Stimulated activated CD4-positive, alpha-beta T cell treated with anti-CD3 and anti-CD28 coated beads, Interleukin-1b, Interleukin-23, amount 100 ng/mL, for 1 hour (primary cell): ENCODE measurements around the gene CBR1.
A peak's percentile ranks its signal among the peaks of the same experiment; 100 is the strongest.
"Not testable (repeated sequence)": the region's sequence is repeated elsewhere in the genome, so short reads cannot be mapped to it uniquely, and the experiment has no call there.

Experiments used
- DNase-seq, 2 donors: peaks; one replicate each; pipeline ENCODE4 v3.0.0-alpha.2; 2020; ENCODE audit warnings: low read depth in 2 of 2

CBR1 gene

DNA sequence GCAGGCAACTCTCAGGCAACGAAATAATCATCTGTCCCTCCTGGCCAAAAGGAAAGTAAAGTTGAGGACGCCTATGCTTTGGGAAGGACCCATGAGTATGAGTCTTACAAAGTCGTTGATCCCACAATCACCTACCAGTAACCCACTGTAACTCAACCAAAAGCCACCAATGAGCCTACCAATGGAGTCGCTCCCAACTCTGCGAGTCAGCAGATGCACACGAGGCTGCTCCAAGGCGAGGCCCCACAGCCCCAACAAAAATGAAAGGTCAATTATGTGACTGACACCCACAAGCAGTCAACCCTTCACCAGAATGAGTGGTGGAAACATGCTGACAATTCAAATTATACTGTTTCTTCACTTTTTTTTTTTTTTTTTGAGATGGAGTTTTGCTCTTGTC, 21.5 kb upstream of the CBR1 start:
- DNase-seq, result no peak

DNA sequence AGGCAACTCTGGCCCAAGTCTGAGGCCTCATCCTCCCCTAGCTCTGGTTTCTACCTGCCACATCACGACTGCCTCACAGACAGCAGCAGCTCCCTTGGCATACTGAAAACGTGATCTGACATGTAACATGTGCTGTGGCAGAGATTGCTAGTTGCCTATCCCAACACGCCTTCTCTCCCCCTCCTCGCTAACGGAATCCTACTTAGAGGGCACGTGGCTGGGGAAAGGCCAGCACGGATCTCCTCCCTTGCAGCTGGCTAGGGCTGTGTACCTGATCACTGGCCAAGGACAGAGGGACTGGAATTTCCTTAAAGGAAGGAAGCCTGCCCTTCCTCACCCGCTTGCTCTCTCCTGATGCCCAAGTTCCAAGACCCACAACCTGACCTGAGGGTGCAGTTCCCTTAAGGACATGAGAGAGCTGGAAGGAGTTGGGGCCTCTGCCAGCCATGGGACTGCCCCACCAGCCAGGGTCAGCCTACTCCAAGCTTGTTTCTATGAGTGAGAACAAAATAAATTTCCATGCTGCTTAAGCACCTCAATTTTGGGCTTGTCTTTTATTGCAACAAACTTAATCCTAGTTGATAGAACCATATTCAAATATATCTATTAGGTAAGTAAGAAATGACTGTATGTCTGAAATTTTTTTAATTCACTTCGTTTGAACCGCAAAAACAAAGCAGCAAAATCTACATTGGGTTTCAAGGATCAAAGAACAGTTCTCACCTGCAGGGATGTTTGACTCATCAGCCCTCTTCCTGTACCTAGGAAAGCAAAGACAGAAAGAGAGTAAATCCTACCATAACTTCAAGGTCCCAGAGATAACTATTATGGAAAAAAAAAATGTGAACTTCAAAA, 16.7 kb upstream of the CBR1 start:
- no peak for DNase-seq

DNA sequence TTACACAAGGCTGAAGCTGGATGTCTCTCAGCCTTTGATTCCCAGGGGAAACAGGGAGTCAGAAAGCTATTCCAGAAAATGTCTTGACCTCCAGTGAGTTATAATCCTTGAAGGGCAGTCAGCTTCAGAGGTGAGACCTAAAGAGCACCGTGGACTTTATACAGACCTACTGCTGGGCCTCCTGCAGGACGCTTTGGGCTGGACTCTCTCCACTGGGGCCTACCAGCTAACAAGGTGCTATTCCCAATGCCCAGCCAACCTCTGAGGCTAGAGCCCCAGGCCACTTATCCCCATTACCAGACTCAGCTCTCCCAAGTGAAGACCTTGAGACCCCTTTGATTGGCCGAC, 16.1 kb upstream of the CBR1 start:
- DNase-seq, result no peak

DNA sequence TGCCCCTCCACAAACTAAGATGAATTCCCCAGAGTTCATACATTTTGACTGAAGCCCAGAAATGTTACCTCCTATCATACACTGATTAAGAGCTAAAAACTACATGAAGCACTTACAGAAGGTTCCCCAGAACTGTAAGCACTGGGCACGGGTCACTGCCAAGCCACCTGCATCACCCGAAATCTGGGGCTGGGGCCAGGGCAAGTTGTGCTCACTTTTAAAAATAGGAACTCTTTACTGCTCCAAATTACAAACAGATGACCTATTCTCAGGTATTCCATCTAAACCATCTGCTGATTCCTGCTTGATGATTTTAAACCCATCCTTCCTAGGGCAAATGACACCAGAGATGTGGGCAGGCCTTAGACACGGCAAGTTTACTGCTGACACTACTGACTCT, 14.3 kb upstream of the CBR1 start:
- DNase-seq, result no peak

DNA sequence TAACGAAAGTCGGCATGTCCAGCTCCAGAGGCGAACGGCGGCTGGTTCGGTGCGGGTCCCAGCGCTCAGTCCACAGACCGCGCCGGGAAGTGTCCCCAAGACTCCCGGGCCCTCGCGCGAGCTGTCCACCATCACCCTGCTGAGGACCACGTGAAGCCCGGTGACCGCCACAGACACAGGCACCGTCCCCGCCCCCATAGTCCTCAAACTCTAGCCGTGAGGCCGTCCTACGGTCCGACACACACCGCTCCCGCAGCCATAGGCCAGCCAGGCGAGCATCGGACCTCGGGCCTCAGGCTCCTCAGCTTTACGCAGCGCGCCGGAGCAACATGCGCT, 10.0 kb upstream of the CBR1 start:
- DNase-seq, result no peak

DNA sequence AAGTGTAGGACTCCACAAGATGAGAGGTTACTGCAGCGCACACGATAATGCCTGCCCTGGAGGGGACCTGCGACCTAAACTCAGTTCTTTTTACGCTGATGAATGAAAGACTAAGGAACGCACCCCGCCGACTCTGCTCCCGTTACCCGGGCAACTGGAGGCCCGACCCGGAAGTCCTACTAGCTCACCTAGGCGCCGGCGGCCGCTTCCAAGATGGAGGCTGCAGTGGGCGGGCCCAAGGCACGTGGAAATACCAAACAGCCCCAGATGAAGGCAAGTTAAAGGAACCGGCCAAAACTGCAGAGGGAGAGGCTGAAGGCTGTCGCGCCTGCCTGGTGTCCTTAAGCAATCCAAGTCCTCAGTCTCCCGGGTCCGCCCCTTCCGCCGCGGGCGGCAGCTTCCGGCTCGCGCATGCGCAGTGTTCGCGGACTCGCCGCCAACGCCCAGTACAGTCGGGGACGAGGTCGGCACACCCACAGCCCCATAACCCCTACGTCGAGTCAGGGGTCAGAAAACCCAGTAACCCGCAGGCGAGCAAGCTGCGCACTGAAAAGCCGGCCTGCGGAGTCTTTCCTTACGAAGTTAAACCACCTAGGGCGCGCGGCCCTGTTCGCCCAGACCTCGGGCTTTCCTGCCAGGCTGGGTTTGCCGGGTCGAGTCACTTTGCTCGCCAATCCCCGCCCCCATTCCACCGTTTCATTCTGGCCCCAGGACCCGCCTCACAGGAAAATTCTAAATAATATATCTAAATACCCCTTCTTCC, 9.5 kb upstream of the CBR1 start, which contains the start of gene SETD4:
SETD4 (minus strand) TSS at position 368 of the 763 bp plus-strand sequence. CDS start 1,638 bp downstream, outside the sequence.
- peak; percentile 85 to 87 for DNase-seq

DNA sequence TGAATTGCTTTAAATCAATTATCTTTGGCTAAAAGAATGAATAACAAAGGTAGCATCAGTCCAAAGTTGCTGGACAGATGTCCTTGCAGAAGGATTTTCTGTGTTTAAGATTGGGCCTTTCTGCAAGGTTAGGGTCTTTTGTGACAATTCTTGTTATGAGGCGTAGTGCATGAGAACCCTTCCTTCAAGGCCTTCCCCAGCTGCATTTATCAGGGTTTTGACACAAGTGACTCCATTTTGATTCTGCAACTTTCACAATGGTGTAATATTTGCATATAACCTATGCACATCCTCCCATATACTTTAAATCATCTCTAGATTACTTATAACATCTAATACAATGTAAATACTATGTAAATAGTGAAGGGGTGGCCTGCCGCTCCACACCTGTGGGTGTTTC, 8.4 kb upstream of the CBR1 start:
- no peak for DNase-seq

DNA sequence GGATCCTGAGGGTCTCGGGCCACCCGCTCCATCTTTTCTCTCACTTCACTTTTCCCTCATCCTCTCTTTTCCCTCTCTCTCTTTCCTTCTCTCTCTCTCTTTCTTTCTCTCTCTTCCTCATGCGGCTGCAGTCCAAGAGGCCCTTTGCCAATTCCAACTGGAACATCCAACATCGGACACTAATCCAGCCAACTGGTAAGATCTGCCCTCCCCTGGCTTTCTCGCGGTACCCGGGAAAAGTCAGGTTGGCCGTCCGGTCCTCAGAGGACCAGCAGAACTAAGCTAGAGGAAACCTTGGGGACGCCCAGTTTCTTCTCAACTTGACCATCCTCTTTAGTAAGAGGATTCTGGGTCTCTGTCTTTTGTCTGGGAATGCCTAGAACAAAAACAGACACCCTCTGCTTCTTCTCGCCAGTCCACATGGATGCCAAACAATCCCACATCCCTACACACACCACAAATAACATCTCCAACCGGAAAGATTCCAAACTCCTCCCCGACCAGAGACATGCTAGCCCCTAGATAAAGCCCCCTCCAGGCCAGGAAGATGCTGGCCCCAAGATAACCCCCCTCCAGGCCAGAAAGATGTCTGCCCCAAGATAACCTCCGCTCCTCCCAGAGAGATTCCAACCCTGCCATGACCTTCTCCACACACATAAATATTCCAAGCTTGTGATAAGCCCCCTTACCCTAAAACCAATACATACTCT, 6.3 kb upstream of the CBR1 start:
- DNase-seq, result no peak

DNA sequence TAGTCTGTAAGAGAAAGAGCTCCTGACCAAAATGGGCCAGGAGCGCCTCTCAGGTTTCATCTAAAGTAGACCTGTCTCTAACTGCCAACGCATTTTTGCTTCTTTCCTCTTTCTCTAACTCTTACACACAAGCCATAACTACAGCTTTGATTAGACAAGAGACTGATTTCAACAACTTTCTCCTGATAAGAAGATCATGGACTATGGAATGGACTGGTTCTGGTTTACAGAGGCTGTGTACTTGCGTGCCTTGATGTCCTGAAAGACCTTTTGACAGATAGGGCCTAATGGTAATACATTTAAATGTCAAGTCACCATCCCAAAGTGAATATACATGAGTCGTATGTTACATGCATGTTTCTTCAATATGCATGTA, 5.8 kb upstream of the CBR1 start:
- DNase-seq, result no peak

DNA sequence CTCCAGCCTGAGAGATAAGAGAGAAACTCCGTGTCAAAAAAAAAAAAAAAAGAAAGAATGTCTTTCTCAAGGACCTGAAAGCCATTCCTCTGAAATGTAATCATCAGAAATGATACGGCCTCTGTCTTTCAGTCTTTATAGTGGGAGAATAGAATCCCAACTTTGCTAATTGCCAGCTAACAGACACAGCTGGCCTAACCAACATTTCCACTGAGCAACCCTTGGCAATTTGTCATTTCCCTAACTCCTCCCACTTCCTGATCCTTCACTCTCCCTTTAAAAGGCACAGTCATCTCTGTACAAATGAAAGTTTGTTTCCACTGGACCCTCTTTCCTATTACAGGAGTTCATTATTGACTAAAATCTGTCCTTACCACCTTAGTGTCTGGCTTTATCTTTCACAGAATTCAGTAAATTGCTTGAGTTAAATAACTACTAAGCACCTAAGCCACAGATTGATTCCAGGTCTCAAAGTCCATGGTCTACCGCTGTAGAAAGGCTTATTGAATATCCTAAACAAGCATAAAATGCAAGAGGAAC, 4.3 kb upstream of the CBR1 start:
- no peak for DNase-seq

DNA sequence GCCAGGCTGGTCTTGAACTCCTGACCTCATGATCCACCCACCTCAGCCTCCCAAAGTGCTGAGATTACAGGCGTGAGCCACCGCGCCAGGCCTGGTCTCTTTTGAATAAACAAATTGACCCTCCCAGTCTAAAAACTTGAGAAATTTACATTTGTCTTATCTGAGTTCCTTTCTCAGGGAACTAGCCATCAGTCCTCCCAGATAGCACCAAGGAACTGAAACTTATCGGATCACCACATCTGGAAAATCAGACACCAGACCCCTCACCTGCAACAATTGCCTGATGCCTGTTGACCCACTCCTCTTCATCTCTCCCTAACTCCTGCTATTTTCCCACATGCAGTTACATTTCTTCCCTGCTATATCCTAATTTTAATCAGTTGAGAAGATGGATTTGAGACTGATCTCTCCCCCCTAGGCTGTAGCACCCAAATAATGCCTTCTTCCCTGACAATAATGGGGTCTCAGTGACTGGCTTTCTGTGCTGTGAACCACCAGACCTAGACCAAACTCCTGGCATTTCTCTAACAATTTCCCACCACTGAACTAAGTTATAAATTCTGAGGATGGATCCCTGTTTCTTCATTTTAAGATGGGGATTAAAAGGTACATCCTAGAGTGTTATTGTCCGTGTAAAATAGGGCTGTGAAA, 951 bp upstream of the CBR1 start:
- DNase-seq, result no peak

DNA sequence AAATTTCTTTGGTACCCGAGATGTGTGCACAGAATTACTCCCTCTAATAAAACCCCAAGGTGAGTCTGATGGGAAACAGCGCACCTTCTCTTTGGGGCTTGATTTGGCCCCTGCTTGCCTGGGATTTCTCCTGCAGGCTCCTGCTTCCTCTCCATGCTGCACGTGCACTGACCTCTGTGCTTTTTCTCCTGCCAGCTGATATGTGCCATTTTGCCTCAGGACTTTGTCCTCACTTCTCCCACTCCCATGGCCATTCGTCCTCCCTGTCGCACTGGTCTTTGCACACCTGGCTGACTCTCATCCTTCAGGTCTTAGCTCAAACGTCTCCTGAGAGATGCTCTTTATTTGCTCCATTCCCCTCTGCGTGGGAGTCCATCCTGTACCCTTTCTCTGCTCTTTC, 1.2 kb downstream of the CBR1 start:
- DNase-seq, result no peak

DNA sequence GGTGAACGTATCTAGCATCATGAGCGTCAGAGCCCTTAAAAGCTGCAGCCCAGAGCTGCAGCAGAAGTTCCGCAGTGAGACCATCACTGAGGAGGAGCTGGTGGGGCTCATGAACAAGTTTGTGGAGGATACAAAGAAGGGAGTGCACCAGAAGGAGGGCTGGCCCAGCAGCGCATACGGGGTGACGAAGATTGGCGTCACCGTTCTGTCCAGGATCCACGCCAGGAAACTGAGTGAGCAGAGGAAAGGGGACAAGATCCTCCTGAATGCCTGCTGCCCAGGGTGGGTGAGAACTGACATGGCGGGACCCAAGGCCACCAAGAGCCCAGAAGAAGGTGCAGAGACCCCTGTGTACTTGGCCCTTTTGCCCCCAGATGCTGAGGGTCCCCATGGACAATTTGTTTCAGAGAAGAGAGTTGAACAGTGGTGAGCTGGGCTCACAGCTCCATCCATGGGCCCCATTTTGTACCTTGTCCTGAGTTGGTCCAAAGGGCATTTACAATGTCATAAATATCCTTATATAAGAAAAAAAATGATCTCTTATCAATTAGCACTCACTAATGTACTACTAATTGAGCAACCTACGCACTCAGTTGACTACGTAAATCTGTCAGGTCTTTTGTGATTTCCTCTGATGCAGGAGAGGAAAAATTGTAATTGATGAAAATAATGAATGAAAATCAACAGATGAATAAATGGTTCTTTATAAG, 2.8 kb downstream of the CBR1 start:
- no peak for DNase-seq

DNA sequence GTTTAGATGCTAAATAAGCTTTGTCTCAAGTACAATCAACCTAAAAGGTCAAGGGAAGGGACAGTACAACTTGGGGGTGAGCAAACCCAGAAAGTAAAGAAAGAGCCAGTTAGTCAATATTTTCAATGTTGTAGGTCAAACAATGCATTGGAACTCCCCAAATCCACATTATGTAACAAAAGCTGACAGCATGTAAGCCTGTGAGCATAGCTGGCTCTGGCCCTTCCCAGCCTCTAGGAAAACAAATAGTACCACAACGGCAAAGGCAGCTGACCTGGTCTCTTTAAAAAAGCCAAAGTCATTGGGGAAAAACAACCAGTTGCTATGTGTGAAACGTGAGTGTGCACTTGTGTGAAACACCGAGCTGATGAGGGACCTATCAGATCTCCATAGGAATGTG, 3.4 kb downstream of the CBR1 start:
- no peak for DNase-seq

DNA sequence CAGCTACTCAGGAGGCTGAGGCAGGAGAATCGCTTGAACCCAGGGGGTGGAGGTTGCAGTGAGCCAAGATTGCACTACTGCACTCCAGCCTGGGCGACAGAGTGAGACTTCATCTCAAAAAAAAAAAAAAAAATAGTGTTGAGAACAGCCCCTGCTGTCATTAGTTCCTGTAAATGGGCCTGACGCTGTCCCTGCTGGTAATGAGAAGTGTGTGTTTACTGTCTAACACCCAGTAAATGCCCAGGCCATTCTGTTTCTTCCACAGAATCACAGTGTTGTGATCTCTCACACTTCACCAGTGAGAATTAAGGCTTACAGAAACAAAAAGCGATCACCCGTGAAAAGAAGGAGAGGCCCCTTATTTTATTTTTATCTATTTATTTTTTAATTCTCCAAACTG, 4.1 kb downstream of the CBR1 start:
- not testable (repeated sequence) for DNase-seq

DNA sequence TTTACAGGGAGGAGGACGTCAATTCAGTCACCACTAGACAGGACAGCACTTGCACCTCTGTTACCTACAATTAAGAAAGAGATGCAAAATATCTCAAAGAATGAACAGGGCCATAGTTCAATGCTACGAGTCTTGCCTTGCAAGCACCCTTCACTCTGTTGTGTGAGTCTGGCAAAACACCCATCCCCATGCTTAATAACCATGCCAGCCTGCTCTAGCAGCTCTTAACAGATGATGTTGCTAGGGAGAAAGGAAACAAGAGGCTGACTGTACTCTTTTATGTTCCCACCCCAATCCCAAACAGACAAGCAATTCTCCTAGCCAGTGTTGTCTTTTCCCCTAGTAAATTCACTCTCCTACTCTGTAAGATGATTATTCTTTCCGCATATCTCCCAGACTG, 5.3 kb downstream of the CBR1 start:
- DNase-seq, result no peak

DNA sequence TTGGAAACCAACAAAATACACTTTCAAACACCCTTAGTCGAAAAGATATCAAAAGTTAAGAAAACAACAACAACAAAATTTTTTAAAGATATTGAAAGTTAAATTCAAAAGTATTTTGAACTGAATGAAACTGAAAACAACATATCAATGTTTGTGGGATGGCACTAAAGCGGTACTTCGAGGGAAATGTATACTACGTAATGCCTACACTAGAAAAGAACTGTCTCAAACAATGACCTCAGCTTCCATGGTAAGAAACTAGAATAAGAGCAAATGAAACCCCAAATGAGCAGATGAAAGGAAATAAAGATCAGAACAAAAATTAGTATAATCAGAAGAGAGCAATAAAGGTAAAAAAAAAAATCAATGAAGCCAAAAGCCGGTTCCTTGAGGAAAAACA, 6.1 kb downstream of the CBR1 start:
- DNase-seq, result no peak

DNA sequence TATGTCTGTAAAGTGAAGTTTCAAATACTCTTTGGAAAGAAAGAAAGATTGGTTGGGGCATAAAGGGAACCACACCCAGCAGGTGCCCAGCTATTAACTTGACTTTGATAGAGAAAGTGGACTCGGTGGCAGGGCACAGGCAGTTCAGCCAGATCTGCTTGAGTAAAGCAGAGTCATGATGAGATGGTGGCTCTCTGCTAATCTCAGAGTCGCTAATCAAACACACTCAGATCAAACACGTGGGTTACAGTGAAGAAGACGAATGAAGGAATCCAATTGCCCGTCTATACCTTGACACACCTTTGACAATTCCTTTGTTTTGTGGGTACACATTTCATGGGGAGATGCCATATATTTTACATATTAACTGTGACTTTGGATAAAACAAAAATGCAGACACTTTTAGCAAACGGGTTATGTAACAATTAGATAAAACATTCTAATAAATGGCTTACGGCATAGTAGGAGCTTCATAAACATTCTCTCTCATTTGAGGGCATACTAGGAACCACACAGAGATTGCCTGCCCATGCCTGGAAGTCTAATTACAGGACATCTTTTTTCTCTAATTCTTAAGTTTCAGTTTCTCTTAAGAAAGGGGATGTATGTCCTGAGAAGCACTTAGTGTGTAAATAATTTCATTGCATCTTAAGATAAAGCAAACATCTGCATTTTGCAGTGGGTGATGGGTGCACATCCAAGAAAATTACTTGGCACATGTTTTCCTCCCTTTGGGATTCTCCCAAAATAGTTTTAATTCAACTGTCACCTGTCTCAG, 7.2 kb downstream of the CBR1 start:
- no peak for DNase-seq

DNA sequence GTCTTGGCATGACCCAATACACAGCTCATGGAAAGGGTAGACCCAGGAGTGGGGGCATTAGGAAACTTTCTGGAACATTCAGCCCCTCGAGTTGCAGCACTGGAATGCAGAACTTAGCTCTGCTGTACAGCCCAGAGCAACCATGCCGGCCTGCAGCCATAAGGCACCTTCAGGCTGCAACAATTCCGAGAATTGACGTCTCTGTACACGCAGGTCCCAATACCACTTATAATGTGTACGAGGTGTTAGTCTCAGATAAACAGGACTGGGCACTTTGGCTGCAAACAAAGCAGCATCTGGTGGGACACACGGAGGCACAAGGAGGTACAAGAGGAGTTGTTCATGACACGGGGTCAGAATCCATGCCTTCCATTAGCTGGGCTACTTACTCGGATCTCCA, 7.9 kb downstream of the CBR1 start:
- no peak for DNase-seq

DNA sequence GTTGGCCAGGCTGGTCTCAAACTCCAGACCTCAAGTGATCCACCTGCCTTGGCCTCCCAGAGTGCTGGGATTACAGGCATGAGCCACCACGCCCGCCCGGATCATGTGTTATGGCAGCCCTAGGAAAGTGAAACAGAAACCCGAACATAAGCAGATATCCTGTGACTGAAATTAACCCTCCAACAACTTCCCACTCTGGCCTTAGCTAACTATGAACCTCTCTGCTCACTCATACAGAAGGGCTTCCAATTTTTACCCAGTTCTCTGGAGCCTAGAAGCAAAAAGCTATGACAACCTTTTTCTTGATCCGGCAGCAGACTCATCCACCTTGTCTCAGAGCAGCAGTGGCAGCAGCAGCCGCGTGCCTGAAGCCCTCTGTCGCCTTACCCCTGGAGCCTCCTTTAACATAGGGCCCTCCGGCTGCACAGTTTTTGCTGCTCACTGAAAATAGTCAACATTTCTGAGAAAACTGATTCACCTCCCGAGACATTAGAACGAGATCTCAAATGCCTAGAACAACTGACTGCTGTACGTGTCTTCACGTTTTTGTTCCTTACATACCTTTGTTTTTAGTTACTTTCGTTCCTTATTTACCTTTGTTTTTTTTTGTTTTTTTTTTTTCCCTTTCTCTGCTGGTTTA, 9.3 kb downstream of the CBR1 start:
- no peak for DNase-seq
